Measurements from ENCODE around the gene DYRK3.

The DYRK3 gene

DNA sequence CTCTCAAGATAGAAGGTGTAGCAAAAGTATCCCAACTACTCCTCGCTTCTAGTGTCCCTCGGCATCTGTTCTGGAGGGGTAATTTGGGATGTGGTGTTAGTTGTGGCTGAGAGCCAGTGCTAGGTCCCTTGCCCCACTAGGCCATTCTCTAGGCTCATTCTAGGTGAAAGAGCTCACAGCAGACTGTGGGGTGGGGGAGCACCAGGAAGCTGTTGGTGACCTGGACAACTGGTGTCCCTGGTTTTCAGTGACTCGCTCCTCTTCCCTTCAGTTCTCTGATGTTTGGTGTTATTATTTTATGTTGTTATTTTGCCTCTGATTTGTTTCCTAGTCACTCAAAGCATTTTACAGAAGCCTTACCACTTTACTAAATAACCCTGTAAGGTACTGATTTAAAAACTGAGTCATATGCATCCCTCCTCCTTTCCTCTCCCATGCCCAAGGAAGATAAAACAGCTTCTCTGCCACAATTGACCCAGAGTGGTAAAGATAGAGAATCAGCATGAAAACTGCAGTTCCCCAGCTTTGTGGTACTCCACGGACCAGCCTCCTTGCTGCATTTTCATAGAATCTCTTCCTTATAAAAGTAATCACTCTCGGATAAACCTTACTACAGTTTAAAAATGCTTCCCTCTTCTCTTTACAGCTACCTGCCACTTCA is 14.1 kb downstream of the DYRK3 start:
- H3K4me3 Mint-ChIP-seq = no peak overlapping the region
- H3K9me3 Mint-ChIP-seq = no peaks in the 10 kb centered on the region
- DNase-seq (no peak), ATAC-seq (no peak)
- H3K27ac Mint-ChIP-seq = no peak overlapping the region
- peaks cover 17% of the 10 kb centered on the region for H3K27me3 Mint-ChIP-seq
- H3K4me1 Mint-ChIP-seq = no peaks in the 10 kb centered on the region

GRCh38 chr1:206651014-206651413 is 15.7 kb downstream of the DYRK3 start:
- Mint-ChIP-seq H3K4me1 (no peaks in the 10 kb centered on the region), H3K27me3 (peaks cover 17% of the 10 kb centered on the region), H3K4me3 (no peak overlapping the region), H3K9me3 (no peaks in the 10 kb centered on the region), H3K27ac (no peak overlapping the region)
- DNase-seq = no peak
- ATAC-seq = no peak

GRCh38 chr1:206651958-206652890 is 16.9 kb downstream of the DYRK3 start:
- H3K4me3 Mint-ChIP-seq = no peak overlapping the region
- H3K4me1 Mint-ChIP-seq = no peaks in the 10 kb centered on the region
- no peaks in the 10 kb centered on the region for H3K9me3 Mint-ChIP-seq
- DNase-seq = no peak
- ATAC-seq = no peak
- H3K27me3 Mint-ChIP-seq = peaks cover 28% of the 10 kb centered on the region
- H3K27ac Mint-ChIP-seq = no peak overlapping the region

DNA sequence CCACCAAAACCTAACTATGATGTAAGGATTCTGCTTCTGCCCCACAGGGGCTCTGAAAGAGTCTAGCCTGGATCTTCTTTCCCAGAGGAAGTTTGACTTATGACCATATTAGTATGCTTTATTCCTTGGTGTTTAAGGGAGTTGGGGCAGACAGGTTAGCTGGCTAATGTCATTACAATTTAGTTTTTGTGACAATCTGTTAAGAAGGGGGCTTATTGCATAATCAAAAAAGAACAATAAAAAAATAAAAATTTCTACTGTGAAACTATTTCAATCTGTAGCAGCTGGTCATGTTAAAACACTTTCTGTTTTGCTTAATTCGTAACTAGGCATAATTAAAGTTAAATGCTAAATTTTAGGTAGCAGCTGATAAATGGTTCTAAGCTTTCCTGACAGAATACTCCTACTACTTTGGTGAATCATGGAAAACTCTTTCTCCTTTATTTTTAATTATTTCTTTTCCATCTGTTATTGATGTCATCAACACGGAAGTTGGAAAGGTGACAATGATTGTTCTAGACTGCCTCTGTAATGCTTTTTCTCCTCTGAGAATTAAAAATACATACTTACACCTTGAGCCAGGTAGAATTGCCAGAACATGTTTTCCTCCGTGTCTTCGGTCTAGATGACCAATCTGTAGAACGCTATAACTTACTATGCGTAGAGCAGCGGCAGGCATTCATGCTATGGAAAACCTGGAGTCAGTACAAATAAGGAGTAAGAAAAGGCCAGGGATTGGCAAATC is 18.6 kb downstream of the DYRK3 start:
- ATAC-seq (no peak), DNase-seq (no peak)
- Mint-ChIP-seq H3K27ac (no peak overlapping the region), H3K9me3 (no peaks in the 10 kb centered on the region), H3K27me3 (peaks cover 45% of the 10 kb centered on the region), H3K4me3 (no peak overlapping the region), H3K4me1 (peaks cover 13% of the 10 kb centered on the region)

DNA sequence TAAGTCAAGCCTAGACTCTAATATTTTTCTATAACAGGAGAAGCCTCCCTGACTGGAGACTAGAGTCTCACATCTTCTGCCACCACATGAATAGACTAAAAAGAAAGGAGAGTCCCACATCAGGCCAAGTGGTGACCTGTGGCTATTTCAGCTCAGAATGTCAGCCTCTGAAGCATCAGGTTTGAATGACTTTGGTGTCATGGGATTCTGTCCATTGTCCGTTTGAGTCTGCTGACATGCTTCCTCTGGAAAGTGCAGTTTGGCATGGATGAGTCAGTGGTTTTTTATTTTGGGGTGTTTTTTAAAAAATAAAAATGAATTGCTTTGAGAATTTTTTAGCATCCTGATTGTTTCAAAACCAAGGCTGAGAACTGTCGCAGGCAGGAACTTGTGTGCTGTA is 19.5 kb downstream of the DYRK3 start:
- no peak overlapping the region for H3K4me3 Mint-ChIP-seq
- H3K4me1 Mint-ChIP-seq = peaks cover 18% of the 10 kb centered on the region
- H3K27ac Mint-ChIP-seq = no peak overlapping the region
- H3K9me3 Mint-ChIP-seq = no peaks in the 10 kb centered on the region
- peaks cover 54% of the 10 kb centered on the region for H3K27me3 Mint-ChIP-seq
- no peak for ATAC-seq
- no peak for DNase-seq

DNA sequence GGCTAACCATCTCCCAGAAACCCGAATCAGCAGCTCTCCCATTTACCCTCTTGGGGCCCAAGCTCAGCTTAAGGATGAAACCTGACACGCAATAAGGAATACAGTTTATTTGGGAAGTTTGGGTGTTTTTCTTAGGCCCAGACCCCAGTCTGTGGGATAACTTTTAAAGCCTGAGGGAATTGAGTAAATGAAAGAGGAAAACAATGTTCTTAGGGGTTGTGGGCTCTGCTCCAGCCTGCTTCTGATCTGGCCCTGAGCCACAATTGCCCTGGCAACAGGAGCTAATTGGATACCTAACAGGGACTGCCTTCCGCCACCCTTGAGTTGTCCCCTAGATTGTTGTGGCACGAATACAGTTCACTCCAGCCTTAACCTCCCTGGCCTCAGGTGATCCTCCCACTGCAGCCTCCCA is 20.1 kb downstream of the DYRK3 start:
- no peak for ATAC-seq

GRCh38 chr1:206656936-206657335 is 21.6 kb downstream of the DYRK3 start:
- peaks cover 25% of the 10 kb centered on the region for H3K4me1 Mint-ChIP-seq
- H3K27ac Mint-ChIP-seq = no peak overlapping the region
- H3K9me3 Mint-ChIP-seq = no peaks in the 10 kb centered on the region
- DNase-seq = no peak
- ATAC-seq = no peak
- H3K4me3 Mint-ChIP-seq = no peak overlapping the region
- H3K27me3 Mint-ChIP-seq = peaks cover 63% of the 10 kb centered on the region

More for the DNA sequence above, 20.1 kb downstream of the DYRK3 start:
- Mint-ChIP-seq H3K4me1 (peaks cover 24% of the 10 kb centered on the region), H3K9me3 (no peaks in the 10 kb centered on the region), H3K27me3 (peaks cover 61% of the 10 kb centered on the region), H3K4me3 (no peak overlapping the region), H3K27ac (no peak overlapping the region)
- no peak for DNase-seq

DNA sequence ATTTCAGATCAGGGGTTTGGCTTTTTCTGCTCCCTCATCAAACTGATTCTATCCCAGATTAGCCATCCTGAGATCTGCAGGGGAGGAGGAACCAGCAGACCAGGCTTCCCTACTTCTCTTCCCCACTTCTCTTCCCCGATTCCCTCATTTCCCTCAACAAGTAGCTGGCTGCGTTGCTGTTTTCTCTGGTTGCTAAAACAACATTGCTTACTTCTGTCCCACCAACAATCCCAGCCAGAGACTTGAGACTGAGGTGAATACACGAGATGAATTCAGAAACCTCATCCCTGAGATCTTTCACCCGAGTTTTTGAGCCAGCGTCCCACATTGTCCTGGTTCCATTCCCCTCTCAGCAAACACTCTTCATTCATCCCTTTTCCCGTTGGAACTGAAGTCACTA is 22.4 kb downstream of the DYRK3 start:
- H3K27ac Mint-ChIP-seq = no peak overlapping the region
- no peaks in the 10 kb centered on the region for H3K9me3 Mint-ChIP-seq
- peaks cover 66% of the 10 kb centered on the region for H3K27me3 Mint-ChIP-seq
- H3K4me3 Mint-ChIP-seq = peak overlapping the region in 1 of 2 donors; percentile 50
- ATAC-seq (no peak), DNase-seq (no peak)
- H3K4me1 Mint-ChIP-seq = peaks cover 33% of the 10 kb centered on the region

DNA sequence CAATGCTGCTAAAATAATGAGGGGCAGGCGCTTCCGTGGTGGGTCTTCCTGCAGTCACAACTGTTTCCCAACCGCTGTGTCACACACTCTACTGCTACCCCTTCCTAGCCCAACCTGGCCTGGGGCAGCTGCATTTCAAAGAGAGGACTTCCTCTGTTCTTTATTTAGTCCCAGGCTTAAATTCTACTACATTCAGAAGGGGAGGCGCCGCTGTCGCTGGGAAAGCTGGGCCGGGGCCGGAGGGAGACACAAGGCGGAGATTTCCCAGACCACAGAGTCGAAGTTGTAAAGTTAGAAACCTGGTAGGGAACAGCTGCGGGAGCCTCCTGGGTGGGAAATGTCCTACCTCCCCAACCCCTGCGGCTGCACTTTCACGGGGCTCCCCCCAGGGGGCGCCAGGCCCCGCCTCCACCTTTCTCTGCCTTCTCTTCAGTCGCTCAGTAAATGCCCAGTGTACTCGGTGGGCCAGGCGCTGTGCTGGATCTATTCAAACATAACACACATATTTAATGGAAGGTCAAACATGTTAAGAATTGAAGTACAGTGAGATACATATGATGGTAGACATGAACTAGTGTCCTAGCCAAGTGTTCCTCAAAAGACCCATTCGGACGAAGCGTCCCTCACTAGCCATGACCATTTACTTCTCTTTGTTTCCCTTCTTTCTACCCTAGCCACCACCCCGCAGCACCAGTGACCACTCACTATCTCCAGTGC is 23.1 kb downstream of the DYRK3 start:
- ATAC-seq = peak; percentile 73
- DNase-seq = peak; percentile 57 to 58
- peaks cover 40% of the 10 kb centered on the region for H3K4me1 Mint-ChIP-seq
- peak overlapping the region; percentile 44 to 50 for H3K4me3 Mint-ChIP-seq
- H3K9me3 Mint-ChIP-seq = no peaks in the 10 kb centered on the region
- peaks cover 67% of the 10 kb centered on the region for H3K27me3 Mint-ChIP-seq
- H3K27ac Mint-ChIP-seq = peak overlapping the region in 1 of 2 donors; percentile 21

GRCh38 chr1:206658981-206659273 is 23.6 kb downstream of the DYRK3 start:
- H3K27me3 Mint-ChIP-seq = peaks cover 69% of the 10 kb centered on the region
- H3K4me3 Mint-ChIP-seq = no peak overlapping the region
- H3K27ac Mint-ChIP-seq = no peak overlapping the region
- H3K4me1 Mint-ChIP-seq = peaks cover 45% of the 10 kb centered on the region
- no peaks in the 10 kb centered on the region for H3K9me3 Mint-ChIP-seq
- no peak for ATAC-seq
- DNase-seq = no peak

DNA sequence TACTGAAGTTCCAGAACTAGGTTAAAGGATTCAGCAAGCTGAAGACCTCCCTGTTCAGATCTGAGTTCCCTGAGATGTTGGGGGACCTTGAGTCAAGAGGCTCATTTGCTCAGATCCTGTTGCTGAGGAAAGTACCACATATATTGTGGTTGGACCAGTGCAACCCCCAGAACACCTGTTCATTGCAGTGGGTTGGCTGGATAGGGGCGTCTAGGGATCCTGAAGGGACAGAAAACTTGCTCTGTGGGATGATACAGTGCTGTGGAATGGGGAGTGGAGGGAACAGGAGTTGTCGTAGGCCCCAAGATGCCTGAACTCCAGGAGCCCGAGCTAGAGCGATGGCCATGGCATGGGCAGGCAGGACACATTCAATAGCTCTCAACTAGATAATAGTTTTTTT is 24.8 kb downstream of the DYRK3 start:
- H3K9me3 Mint-ChIP-seq = no peaks in the 10 kb centered on the region
- peaks cover 69% of the 10 kb centered on the region for H3K27me3 Mint-ChIP-seq
- no peak overlapping the region for H3K4me3 Mint-ChIP-seq
- H3K4me1 Mint-ChIP-seq = peaks cover 49% of the 10 kb centered on the region
- H3K27ac Mint-ChIP-seq = peak overlapping the region in 1 of 2 donors; percentile 30
- no peak for DNase-seq
- ATAC-seq = no peak

- Mint-ChIP-seq H3K9me3 (no peaks in the 10 kb centered on the region), H3K4me3 (no peak overlapping the region), H3K27ac (no peak overlapping the region), H3K4me1 (peaks cover 49% of the 10 kb centered on the region), H3K27me3 (peaks cover 67% of the 10 kb centered on the region)
- no peak for ATAC-seq
- no peak for DNase-seq
These were observed 26.0 kb downstream of the DYRK3 start for GRCh38 chr1:206661161-206661820.

DNA sequence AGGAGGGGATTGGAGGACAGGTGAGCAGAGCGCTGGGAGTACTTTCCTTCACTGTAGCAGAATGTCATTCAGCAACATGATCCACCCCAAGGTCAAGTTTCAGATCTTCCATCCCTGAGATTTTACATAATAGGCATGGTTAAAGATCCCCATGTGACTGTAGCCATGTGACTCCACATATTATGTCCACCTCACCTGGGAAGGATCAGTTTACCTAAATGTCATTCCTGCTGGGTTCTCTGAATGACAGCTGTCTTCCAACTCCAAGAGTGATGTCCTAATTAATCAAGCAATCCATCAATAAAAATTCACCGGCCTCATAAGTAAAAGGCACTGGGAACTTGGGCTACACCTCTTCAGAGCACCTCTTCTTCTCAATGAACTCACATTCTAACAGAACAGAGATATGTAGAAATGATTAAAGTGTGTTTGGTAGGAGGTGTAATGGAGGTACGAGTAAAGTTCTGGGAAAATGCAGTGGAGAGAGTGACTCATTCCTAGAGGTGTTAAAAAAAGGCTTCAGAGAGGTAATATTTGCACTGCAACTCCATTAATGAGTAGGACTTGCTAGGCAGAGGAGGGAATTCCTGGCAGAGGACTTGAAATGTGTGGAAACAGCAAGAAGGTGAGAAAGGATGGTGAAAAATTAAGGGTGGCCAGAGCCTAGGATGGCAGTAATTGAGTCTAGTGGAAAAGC is 27.2 kb downstream of the DYRK3 start:
- H3K27ac Mint-ChIP-seq = no peak overlapping the region
- ATAC-seq (peak; percentile 35), DNase-seq (no peak)
- no peaks in the 10 kb centered on the region for H3K9me3 Mint-ChIP-seq
- H3K4me1 Mint-ChIP-seq = peaks cover 49% of the 10 kb centered on the region
- peaks cover 64% of the 10 kb centered on the region for H3K27me3 Mint-ChIP-seq
- H3K4me3 Mint-ChIP-seq = peak overlapping the region; percentile 63 to 79

- ATAC-seq (no peak), DNase-seq (no peak)
- peaks cover 62% of the 10 kb centered on the region for H3K27me3 Mint-ChIP-seq
- peak overlapping the region; percentile 63 to 79 for H3K4me3 Mint-ChIP-seq
- no peaks in the 10 kb centered on the region for H3K9me3 Mint-ChIP-seq
- H3K4me1 Mint-ChIP-seq = peaks cover 46% of the 10 kb centered on the region
- H3K27ac Mint-ChIP-seq = no peak overlapping the region
These were observed 28.0 kb downstream of the DYRK3 start for GRCh38 chr1:206663362-206663761.

Data from stimulated activated naive CD8-positive, alpha-beta T cell treated with anti-CD3 and anti-CD28 coated beads, Interleukin-15, amount 100 ng/mL, for 72 hours (primary cell).